Measurements from ENCODE around the gene ANGPTL2.

ANGPTL2 gene

GRCh38 chr9:127118597-127119319 is 3.7 kb downstream of the ANGPTL2 start:
- no peak for DNase-seq (ENCODE audit: low read depth in 3 of 3)

GRCh38 chr9:127117801-127118200 is 4.6 kb downstream of the ANGPTL2 start:
- DNase-seq (ENCODE audit: low read depth in 3 of 3) = no peak

GRCh38 chr9:127116957-127117356 is 5.5 kb downstream of the ANGPTL2 start:
- DNase-seq (ENCODE audit: low read depth in 3 of 3) = no peak

GRCh38 chr9:127116088-127116726 is 6.2 kb downstream of the ANGPTL2 start:
- DNase-seq (ENCODE audit: low read depth in 3 of 3) = no peak

GRCh38 chr9:127114606-127115005 is 7.8 kb downstream of the ANGPTL2 start:
- DNase-seq (ENCODE audit: low read depth in 3 of 3) = no peak

- no peak for DNase-seq (ENCODE audit: low read depth in 3 of 3)
Measured at GRCh38 chr9:127113191-127113972, 9.1 kb downstream of the ANGPTL2 start.

GRCh38 chr9:127112735-127113161 is 9.7 kb downstream of the ANGPTL2 start:
- DNase-seq (ENCODE audit: low read depth in 3 of 3) = no peak

GRCh38 chr9:127112056-127112455 is 10.4 kb downstream of the ANGPTL2 start:
- no peak for DNase-seq (ENCODE audit: low read depth in 3 of 3)

GRCh38 chr9:127109212-127109711 is 13.2 kb downstream of the ANGPTL2 start:
- DNase-seq (ENCODE audit: low read depth in 3 of 3) = no peak

GRCh38 chr9:127107929-127108876 is 14.2 kb downstream of the ANGPTL2 start:
- no peak for DNase-seq (ENCODE audit: low read depth in 3 of 3)

GRCh38 chr9:127107171-127107928 is 15.1 kb downstream of the ANGPTL2 start:
- no peak for DNase-seq (ENCODE audit: low read depth in 3 of 3)

GRCh38 chr9:127106466-127106855 is 16.0 kb downstream of the ANGPTL2 start:
- DNase-seq (ENCODE audit: low read depth in 3 of 3) = no peak

GRCh38 chr9:127105805-127106465 is 16.5 kb downstream of the ANGPTL2 start:
- no peak for DNase-seq (ENCODE audit: low read depth in 3 of 3)

- no peak for DNase-seq (ENCODE audit: low read depth in 3 of 3)
Measured at GRCh38 chr9:127104581-127105311, 17.7 kb downstream of the ANGPTL2 start.

GRCh38 chr9:127102788-127103187 is 19.6 kb downstream of the ANGPTL2 start:
- no peak for DNase-seq (ENCODE audit: low read depth in 3 of 3)

- no peak for DNase-seq (ENCODE audit: low read depth in 3 of 3)
Measured at GRCh38 chr9:127102176-127102575, 20.3 kb downstream of the ANGPTL2 start.

- no peak for DNase-seq (ENCODE audit: low read depth in 3 of 3)
Measured at GRCh38 chr9:127099664-127100063, 22.8 kb downstream of the ANGPTL2 start.

- no peak for DNase-seq (ENCODE audit: low read depth in 3 of 3)
Measured at GRCh38 chr9:127098916-127099553, 23.4 kb downstream of the ANGPTL2 start.

- DNase-seq (ENCODE audit: low read depth in 3 of 3) = no peak
Measured at GRCh38 chr9:127097683-127098082, 24.8 kb downstream of the ANGPTL2 start.

Data from stimulated activated CD4-positive, alpha-beta T cell treated with anti-CD3 and anti-CD28 coated beads, TNF-alpha, amount 100 ng/mL, for 24 hours (primary cell).